NK-92 treated with Interleukin-12 subunit alpha and Interleukin-12 subunit beta, amount 100 ng/mL, for 24 hours (cell line): Measurements from ENCODE around the gene SLC34A2.
"Not testable (repeated sequence)": the region's sequence is repeated elsewhere in the genome, so short reads cannot be mapped to it uniquely, and the experiment has no call there.

Experiments used
- DNase-seq: peaks from one replicate; lab custom pipeline; 2025; lab: John Stamatoyannopoulos, UW

SLC34A2 gene

GRCh38 chr4:25654971-25655963 is at the start of gene SLC34A2:
TSS of gene SLC34A2 (plus strand) at chr4:25655851. CDS start at chr4:25662501, 6,650 bp downstream.
- DNase-seq = no peak

GRCh38 chr4:25608644-25609043 is 47.0 kb upstream of the SLC34A2 start:
- DNase-seq = no peak

GRCh38 chr4:25609976-25610375 is 45.7 kb upstream of the SLC34A2 start:
- no peak for DNase-seq

GRCh38 chr4:25613613-25614012 is 42.0 kb upstream of the SLC34A2 start:
- DNase-seq = not testable (repeated sequence)

GRCh38 chr4:25614807-25615206 is 40.8 kb upstream of the SLC34A2 start:
- DNase-seq = no peak

GRCh38 chr4:25621027-25621930 is 34.4 kb upstream of the SLC34A2 start:
- no peak for DNase-seq

- no peak for DNase-seq
Observed at GRCh38 chr4:25624616-25625015, 31.0 kb upstream of the SLC34A2 start.

- DNase-seq = no peak
Observed at GRCh38 chr4:25628451-25628850, 27.2 kb upstream of the SLC34A2 start.

GRCh38 chr4:25632135-25632534 is 23.5 kb upstream of the SLC34A2 start:
- DNase-seq = no peak

GRCh38 chr4:25633541-25633940 is 22.1 kb upstream of the SLC34A2 start:
- no peak for DNase-seq

GRCh38 chr4:25635501-25635900 is 20.1 kb upstream of the SLC34A2 start:
- no peak for DNase-seq

GRCh38 chr4:25637581-25638220 is 17.9 kb upstream of the SLC34A2 start:
- DNase-seq = no peak

GRCh38 chr4:25638221-25638601 is 17.4 kb upstream of the SLC34A2 start:
- DNase-seq = peak; percentile 1

GRCh38 chr4:25638806-25639205 is 16.8 kb upstream of the SLC34A2 start:
- DNase-seq = no peak

GRCh38 chr4:25650311-25650710 is 5.3 kb upstream of the SLC34A2 start:
- no peak for DNase-seq

- no peak for DNase-seq
Observed at GRCh38 chr4:25651682-25652081, 4.0 kb upstream of the SLC34A2 start.

- no peak for DNase-seq
Observed at GRCh38 chr4:25654031-25654970, 1.4 kb upstream of the SLC34A2 start.

- no peak for DNase-seq
Observed at GRCh38 chr4:25656031-25656430, 380 bp downstream of the SLC34A2 start.

GRCh38 chr4:25658357-25658771 is 2.7 kb downstream of the SLC34A2 start:
- no peak for DNase-seq

GRCh38 chr4:25658777-25659176 is 3.1 kb downstream of the SLC34A2 start:
- no peak for DNase-seq

GRCh38 chr4:25661441-25661840 is 5.8 kb downstream of the SLC34A2 start:
- DNase-seq = not testable (repeated sequence)
